HCT116 (cell line): Measurements from ENCODE around the gene HOXB9.

Source experiments
- YY1 ChIP-seq: IDR thresholded peaks from 2 replicates; pipeline ENCODE4 v1.6.1; 2011; ENCODE audit warnings: low read length, low read depth, moderate library complexity, mild to moderate bottlenecking; ENCODE audit not compliant: insufficient replicate concordance; ENCODE audit errors: extremely low read depth
- ZNF274 ChIP-seq: fragments of 200-500 bp; sonication (Bioruptor generic); IDR thresholded peaks from 2 replicates; pipeline ENCODE4 v1.6.1; 2014; ENCODE audit warnings: mild to moderate bottlenecking, low read depth, low read length, inconsistent platforms
- TF ChIP-seq, protein P1 (sequence below), 3 experiments: fragments of 200-600 bp in 1 of 3; sonication (generic) in 1 of 3; IDR thresholded peaks in 2 of 3; conservative IDR thresholded peaks in 1 of 3; 2 replicates each; pipeline ENCODE4 v1.5.1; 2012 to 2017; ENCODE audit warnings: low read depth in 2 of 3, low read length in 2 of 3, antibody characterized with exemption in 1 of 3, borderline replicate concordance in 1 of 3, control low read depth in 1 of 3, mild to moderate bottlenecking in 1 of 3, mixed read lengths in 1 of 3, mixed run types in 1 of 3, moderate library complexity in 1 of 3; ENCODE audit not compliant: insufficient read depth in 1 of 3

DNA sequence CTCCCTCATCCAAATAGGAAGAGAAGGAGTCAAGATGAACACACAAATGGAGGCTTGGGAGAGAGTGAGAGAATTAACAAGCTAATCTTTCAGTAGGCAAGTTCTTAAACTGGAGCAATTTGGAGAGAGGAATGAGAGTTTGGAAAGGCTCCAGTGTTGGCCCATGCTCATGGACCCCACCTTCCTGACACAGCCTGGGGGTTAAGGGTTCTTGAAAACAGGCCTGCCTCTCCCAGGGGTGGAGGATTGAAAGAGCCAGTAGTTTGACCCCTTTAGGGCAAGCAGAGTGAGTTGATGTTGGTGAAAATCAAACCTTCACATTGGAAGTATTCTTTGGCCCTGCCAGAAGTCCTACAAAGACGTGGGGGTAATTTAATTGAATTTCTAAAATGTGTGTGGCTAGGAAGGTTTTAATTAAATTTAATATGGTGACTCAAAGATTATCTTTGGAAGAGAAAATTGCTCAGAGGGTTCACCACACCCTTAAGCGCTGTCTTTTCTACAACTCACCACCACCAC, 41.9 kb downstream of the HOXB9 start:
- TF ChIP-seq, protein P1, sequence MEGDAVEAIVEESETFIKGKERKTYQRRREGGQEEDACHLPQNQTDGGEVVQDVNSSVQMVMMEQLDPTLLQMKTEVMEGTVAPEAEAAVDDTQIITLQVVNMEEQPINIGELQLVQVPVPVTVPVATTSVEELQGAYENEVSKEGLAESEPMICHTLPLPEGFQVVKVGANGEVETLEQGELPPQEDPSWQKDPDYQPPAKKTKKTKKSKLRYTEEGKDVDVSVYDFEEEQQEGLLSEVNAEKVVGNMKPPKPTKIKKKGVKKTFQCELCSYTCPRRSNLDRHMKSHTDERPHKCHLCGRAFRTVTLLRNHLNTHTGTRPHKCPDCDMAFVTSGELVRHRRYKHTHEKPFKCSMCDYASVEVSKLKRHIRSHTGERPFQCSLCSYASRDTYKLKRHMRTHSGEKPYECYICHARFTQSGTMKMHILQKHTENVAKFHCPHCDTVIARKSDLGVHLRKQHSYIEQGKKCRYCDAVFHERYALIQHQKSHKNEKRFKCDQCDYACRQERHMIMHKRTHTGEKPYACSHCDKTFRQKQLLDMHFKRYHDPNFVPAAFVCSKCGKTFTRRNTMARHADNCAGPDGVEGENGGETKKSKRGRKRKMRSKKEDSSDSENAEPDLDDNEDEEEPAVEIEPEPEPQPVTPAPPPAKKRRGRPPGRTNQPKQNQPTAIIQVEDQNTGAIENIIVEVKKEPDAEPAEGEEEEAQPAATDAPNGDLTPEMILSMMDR (IDR thresholded peaks at IDR 0.05 in 2 of 3, conservative IDR thresholded peaks at IDR 0.05 in 1 of 3; ENCODE audit: borderline replicate concordance in 1 of 3, insufficient read depth in 1 of 3, low read depth in 2 of 3, low read length in 2 of 3): no peak
- no peak for TF ChIP-seq YY1
- no peak for TF ChIP-seq ZNF274
